GM23248 (cell line): ENCODE results near the gene U2AF1L4.

ENCODE experiments used
- EZH2 ChIP-seq: fragments of 200-600 bp; sonication (generic); IDR thresholded peaks from 2 replicates; pipeline ENCODE4 v1.6.1; 2018; ENCODE audit warnings: antibody characterized with exemption, mild to moderate bottlenecking; ENCODE audit not compliant: insufficient read depth, poor library complexity, severe bottlenecking
- EZH2phosphoT487 ChIP-seq: fragments of 200-600 bp; sonication (generic); IDR thresholded peaks from 2 replicates; pipeline ENCODE4 v1.6.1; 2018; ENCODE audit warnings: antibody characterized with exemption, moderate library complexity, mild to moderate bottlenecking, low read depth; ENCODE audit not compliant: insufficient read depth

DNA sequence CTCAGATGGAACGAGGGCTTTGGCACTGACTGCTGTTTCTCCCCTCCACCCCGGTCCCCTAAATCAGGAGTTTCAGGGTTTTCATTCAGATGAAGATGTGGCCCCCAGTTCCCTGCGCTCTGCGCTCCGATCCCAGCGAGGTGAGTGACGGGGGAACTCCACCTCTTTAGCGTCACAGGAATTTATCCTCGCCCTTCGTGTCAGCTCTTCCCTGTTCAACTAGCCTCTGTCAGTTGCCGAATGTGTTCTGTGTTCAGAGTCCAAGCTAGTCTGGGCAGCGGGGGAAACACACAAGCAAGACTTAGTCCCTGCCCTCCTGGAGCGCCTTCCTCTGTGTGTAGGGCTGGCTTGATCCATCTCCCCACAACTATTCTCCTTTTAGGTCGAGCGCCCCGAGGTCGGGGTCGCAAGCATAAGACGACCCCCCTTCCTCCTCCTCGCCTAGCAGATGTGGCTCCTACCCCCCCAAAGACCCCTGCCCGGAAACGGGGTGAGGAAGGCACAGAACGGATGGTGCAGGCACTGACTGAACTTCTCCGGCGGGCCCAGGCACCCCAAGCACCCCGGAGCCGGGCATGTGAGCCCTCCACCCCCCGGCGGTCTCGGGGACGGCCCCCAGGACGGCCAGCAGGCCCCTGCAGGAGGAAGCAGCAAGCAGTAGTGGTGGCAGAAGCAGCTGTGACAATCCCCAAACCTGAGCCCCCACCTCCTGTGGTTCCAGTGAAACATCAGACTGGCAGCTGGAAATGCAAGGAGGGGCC lies 25.6 kb downstream of the U2AF1L4 start:
- TF ChIP-seq EZH2phosphoT487 (no peak), EZH2 (no peak)
